GM15510 (cell line): ENCODE data around the gene MAN1C1.

Source experiments
- POLR2A ChIP-seq: IDR thresholded peaks from 3 replicates; pipeline ENCODE4 v1.6.1; 2011; ENCODE audit warnings: borderline replicate concordance; ENCODE audit not compliant: insufficient read length; ENCODE audit errors: extremely low read depth

Gene MAN1C1

GRCh38 chr1:25641931-25642573 lies 25.5 kb downstream of the MAN1C1 start:
- TF ChIP-seq POLR2A, result no peak

- TF ChIP-seq POLR2A, result no peak
Observed at GRCh38 chr1:25642574-25643108, 26.1 kb downstream of the MAN1C1 start.

- no peak for TF ChIP-seq POLR2A
Observed at GRCh38 chr1:25643929-25644328, 27.3 kb downstream of the MAN1C1 start.

GRCh38 chr1:25644962-25645361 lies 28.4 kb downstream of the MAN1C1 start:
- no peak for TF ChIP-seq POLR2A

- TF ChIP-seq POLR2A, result no peak
Observed at GRCh38 chr1:25645637-25646400, 29.2 kb downstream of the MAN1C1 start.

- no peak for TF ChIP-seq POLR2A
Observed at GRCh38 chr1:25647106-25647505, 30.5 kb downstream of the MAN1C1 start.

GRCh38 chr1:25647863-25648262 lies 31.3 kb downstream of the MAN1C1 start:
- no peak for TF ChIP-seq POLR2A

GRCh38 chr1:25648681-25649440 lies 32.3 kb downstream of the MAN1C1 start:
- TF ChIP-seq POLR2A, result no peak

GRCh38 chr1:25649505-25650288 lies 33.1 kb downstream of the MAN1C1 start:
- TF ChIP-seq POLR2A, result no peak

GRCh38 chr1:25650289-25650576 lies 33.6 kb downstream of the MAN1C1 start:
- no peak for TF ChIP-seq POLR2A

- TF ChIP-seq POLR2A, result no peak
Observed at GRCh38 chr1:25651036-25651640, 34.5 kb downstream of the MAN1C1 start.

GRCh38 chr1:25651824-25652741 lies 35.5 kb downstream of the MAN1C1 start:
- TF ChIP-seq POLR2A, result no peak

- no peak for TF ChIP-seq POLR2A
Observed at GRCh38 chr1:25653558-25653957, 37.0 kb downstream of the MAN1C1 start.

- TF ChIP-seq POLR2A, result no peak
Observed at GRCh38 chr1:25654109-25654660, 37.6 kb downstream of the MAN1C1 start.
